HT1080 (cell line): ENCODE results near the gene MAML2. TPM values are rescaled to one million over a fixed set of nuclear protein-coding genes. Genes with fewer than 3 reads are reported as not detected.
"Not testable (repeated sequence)": the region's sequence is repeated elsewhere in the genome, so short reads cannot be mapped to it uniquely, and the experiment has no call there.

Experiments
- DNase-seq: peaks from one replicate; pipeline ENCODE4 v3.0.0-alpha.2; 2015; ENCODE audit warnings: low read depth
- total RNA-seq: library from RNA; depleted of rRNA; stranded (reverse); fragments of >200 nt; shearing (Covaris generic); gene quantifications from 2 replicates; pipeline ENCODE4 v1.2.3, GENCODE V29; 2014

Gene MAML2
- total RNA-seq, 1 experiment from 2014 or later = 7.2 TPM

- no peak for DNase-seq
Measured at GRCh38 chr11:96189351-96189750, 153.6 kb downstream of the MAML2 start.

- peak; percentile 68 for DNase-seq
Measured at GRCh38 chr11:96188243-96189006, 154.6 kb downstream of the MAML2 start.

DNA sequence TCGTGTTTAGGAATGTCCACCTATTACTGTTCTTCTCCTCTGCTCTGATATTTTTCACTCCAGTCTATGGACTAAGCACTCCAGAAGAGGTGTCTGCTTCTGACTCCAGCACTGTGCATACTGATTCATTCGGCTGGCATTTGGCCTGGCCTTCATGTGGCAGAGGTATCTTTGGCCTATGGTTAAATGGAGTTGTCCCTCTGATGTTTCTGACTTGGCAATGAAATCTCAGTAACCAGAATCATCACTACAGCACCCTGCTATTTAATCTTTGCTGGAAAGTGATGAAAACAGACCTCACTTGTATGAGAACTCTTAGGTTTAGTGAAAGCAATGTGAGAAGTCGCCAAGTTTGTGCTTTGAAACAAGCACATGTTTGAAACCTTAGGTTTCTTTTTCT, 155.2 kb downstream of the MAML2 start:
- DNase-seq = peak; percentile 88

DNA sequence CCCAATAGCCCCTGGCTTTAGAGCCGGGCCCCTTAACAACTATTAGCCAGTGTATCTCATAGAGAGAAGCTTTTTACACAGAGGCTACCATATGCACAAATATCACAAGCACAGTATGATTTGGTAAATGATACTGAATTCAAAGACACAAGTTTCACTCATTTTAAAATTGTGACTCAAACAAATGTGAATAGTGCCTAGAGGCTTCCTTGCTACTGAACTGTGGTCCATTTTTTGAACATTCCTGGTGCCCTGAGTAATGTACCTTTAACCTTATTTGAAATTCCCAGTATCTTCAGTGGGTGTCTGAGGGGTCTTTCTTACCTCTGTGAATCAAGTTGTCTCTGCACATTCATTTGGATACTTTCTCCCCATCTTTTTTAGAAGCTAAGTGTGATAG, 156.2 kb downstream of the MAML2 start:
- DNase-seq = no peak

DNA sequence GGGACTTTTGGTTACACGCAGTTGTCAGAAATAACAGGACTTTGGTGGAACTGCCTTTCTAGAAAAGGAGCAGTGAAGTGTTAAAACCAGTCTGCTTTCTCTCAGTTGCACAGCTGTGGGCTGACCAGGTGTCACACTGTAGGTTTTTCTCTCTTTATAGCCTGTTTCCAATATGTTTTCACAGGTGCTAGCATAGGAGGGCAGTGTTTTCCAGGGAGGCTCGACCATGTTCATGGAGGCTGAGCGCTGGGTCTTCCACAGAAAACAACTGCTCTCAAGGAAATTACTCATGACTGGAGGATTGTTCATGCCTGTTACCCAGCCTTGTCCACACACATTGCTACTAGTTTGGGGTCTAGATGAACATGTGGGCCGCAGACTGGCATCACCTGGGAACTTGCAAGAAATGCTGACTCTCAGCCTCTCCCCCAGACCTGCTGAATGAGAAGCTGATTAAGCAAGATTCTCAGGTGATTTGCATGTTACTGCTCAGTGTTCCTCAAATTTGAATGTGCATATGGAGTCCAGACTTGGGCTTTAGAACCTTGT, 157.7 kb downstream of the MAML2 start:
- no peak for DNase-seq

DNA sequence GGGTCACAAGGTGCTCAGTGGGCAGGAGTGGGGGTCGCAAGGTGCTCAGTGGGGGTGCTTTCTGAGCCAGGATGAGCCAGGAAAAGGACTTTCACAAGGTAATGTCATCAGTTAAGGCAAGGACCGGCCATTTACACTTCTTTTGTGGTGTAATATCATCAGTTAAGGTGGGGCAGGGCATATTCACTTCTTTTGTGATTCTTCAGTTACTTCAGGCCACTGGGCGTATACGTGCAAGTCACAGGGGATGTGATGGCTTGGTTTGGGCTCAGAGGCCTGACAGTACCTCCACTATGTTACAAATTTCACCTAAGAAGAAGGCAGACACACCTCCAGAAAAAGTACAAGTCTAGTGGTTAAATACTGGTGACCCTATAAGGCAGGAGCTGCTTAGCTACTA, 162.1 kb downstream of the MAML2 start:
- DNase-seq = not testable (repeated sequence)

- no peak for DNase-seq
Measured at GRCh38 chr11:96180341-96180740, 162.7 kb downstream of the MAML2 start.

- no peak for DNase-seq
Measured at GRCh38 chr11:96179905-96180304, 163.1 kb downstream of the MAML2 start.

DNA sequence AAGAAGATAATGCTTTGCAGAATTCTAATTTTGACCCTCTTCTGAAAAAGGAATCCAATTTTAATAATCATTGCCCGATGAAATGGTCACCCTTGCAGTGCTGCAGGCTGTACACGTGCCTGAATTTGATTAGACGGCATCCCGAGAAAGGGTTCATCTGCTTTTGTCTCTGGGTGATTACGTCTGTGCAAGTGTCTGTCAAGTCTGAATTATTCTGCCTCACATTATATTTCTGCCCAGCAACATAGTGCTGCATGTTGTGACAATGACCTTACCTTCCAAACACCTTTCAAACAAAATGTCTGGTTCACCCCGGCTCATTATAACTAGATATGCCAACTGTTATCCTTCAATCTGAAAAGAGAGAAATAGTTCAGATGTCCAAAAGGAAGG, 164.1 kb downstream of the MAML2 start:
- no peak for DNase-seq

GRCh38 chr11:96178049-96178886, 164.7 kb downstream of the MAML2 start:
- no peak for DNase-seq

DNA sequence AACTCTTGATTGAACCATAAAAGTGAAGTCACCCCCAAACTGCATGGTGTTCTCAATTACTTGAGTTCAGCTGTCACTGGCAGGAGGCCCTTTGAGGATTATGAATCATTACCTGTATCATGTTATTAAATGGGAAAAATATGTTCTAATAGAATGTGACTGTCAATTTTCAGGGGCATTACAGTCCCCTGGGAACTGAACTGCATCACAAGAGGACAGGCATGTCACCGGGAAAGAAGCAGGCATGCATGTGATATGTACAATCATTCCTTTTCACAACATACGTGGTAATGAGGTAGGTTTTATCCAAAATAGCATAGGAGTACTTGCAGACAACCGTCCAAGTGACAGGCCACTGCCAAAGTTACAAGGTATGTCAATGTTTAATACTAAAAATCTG, 165.8 kb downstream of the MAML2 start:
- DNase-seq = no peak

GRCh38 chr11:96173906-96174305, 169.1 kb downstream of the MAML2 start:
- no peak for DNase-seq

DNA sequence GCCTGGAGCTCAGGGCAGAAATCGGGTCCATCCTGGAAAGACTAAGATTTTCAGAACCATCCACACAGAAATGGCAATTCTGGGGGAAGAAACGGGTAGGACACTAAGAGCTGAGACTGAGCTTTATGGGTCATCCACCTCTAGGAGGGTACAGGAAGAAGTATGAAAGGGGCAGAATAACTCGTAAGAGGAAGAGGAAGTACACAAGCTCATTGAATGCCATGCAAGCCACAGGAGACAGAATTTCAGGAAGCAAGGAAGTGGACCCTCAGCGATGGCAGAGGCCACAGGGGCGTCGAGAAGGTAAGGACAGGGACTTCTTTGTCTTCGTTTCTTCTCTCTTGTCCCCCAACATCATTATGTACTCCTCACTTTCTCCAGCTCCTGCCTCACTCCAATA, 169.6 kb downstream of the MAML2 start:
- DNase-seq = no peak

DNA sequence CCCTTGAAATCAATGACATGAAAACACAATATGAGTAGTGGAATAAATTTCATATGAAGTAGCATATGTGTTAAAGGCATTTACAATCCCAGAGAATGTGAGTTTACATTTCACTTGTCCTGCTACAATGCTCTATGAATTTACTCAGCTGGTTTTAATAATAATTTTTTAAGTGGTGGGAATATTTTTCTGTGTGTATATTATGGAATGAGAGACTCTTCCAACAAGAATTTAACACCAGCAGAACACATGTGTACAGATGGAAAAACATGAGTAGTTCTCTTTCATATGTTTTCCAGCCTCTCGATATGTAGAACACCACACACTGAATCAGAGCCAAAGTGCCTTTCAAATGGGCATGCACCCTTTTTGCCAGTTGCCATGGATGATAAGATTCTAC, 170.4 kb downstream of the MAML2 start:
- DNase-seq = no peak

GRCh38 chr11:96169250-96169649, 173.7 kb downstream of the MAML2 start:
- DNase-seq = no peak

GRCh38 chr11:96168623-96169022, 174.4 kb downstream of the MAML2 start:
- DNase-seq = peak; percentile 81

GRCh38 chr11:96167787-96168186, 175.2 kb downstream of the MAML2 start:
- no peak for DNase-seq

DNA sequence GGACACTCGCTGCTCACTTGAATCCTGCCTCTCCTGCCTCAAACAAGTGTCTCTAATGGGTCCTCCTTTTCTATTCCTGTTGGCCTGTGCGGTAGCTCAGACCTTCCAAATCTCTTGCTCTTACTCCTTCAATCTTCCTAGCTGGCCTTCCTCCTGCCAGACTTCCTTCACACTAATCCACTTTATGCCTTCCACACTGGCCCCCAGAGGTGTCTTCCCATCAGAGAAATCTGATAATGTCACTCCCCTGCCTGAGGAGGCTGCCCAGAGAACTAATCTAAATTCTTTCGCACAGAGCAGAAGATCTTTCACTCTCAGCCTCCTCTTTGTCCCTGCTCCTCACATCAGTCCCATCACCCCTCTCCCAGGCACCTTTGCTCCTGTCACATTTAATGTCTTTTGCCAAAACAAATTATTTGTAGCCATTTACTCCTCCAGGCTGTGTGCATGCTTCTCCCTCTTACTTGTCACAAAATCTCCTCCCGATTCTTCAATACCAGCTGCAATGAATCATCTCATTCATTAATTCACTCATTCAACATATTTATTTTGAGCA, 175.7 kb downstream of the MAML2 start:
- DNase-seq = no peak

GRCh38 chr11:96162816-96163499, 180.0 kb downstream of the MAML2 start:
- DNase-seq = peak; percentile 80

DNA sequence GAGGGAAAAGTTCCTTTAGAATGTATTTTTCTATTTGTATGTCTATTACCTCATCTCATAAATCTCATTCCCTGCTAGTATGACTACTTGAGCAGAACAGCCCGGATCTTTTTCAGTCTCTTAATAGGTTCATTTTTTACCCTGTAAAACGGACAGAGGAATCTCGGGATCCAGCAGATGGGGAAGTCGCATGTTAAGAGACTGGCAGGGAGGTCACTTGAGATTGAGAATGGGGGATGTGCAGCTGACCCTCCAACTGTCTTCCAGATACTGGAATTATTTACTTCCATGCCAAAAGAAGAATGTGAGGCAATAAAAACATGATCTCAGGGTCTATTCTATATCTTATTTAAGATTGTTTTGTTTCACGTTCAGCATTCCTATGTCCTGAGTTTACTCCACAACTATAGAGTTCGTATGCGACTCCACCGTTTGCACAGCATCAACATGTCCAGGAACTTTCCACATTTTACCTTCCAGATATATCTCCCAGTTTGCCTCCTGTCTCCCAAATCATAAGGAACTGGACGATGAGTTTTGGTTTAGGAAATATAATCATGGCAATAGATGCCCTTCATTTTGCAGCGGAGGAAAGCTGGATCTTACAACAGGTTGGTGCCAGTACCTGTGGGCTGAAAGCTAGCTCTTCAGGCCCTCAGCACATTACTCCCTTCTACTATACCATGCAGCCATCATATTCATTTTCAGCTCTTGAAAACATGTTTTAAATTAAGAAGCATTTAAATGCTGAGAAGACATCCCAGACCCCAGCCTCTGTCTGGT, 181.5 kb downstream of the MAML2 start:
- DNase-seq = no peak
